ENCODE data around the gene WDR89. TPM values are rescaled to one million over a fixed set of nuclear protein-coding genes. Genes with fewer than 3 reads are reported as not detected.

WDR89 gene
- total and polyA plus RNA-seq, 9 of the 15 experiments (the other 6 are each of a cell fraction or from before 2014, with no cell fraction given): 9.3 to 25.6 (median 16.2) TPM

GRCh38 chr14:63642229-63642611 is 549 bp upstream of the WDR89 start:
- FAIRE-seq: no peak
- peak; percentile 79 for ATAC-seq
- Histone ChIP-seq H3K36me3 (ENCODE audit: control insufficient read depth, insufficient read depth, low read length) (peaks cover 9% of the 10 kb centered on the region), H2AFZ (ENCODE audit: low read depth, low read length) (peak overlapping the region; percentile 92), H3K9ac (ENCODE audit: insufficient read depth in 1 of 2, low read depth in 2 of 2, low read length in 2 of 2) (peak overlapping the region; percentile 5 to 93; a peak in 3 of 4 replicates), H3K9me1 (ENCODE audit: control insufficient read depth, insufficient read depth, low read length) (no peaks in the 10 kb centered on the region), H4K20me1 (replicated peaks; ENCODE audit: control insufficient read depth, insufficient read depth, low read length) (no peaks in the 10 kb centered on the region), H3K4me3 (peak overlapping the region; percentile 56), H3K27ac (ENCODE audit: extremely low read depth, low read depth, low read length) (peak overlapping the region; percentile 92), H3K27me3 (ENCODE audit: control insufficient read depth in 2 of 2, insufficient read depth in 2 of 2, low read length in 2 of 2) (no peaks in the 10 kb centered on the region), H3K79me2 (ENCODE audit: control insufficient read depth, insufficient read depth, low read length) (peaks cover 50% of the 10 kb centered on the region), H3K9me3 (replicated peaks; ENCODE audit: control insufficient read depth, insufficient read depth, low read depth, low read length) (no peaks in the 10 kb centered on the region), H3K4me1 (replicated peaks in 1 of 2; ENCODE audit: control insufficient read depth in 2 of 2, insufficient read depth in 2 of 2, low read length in 2 of 2) (peaks cover 0 to 7% of the 10 kb centered on the region in 2 experiments; a peak in 4 of 5 replicates), H3K4me2 (ENCODE audit: insufficient read depth, low read length) (peak overlapping the region; percentile 87)
- intact Hi-C loops (cut with micrococcal nuclease) (loop anchor here (2.0 kb wide), 1 partner anchor 85 kb away; no protein-coding TSS in a partner anchor), in situ Hi-C loops (cut with MboI) (no loop called here)
- ChIA-PET POLR2A (interaction anchor here (0.6 to 1.7 kb wide), 7 partner anchors 9 to 149 kb away, joined by 3 to 7 read pairs (median 4); no protein-coding TSS in a partner anchor), CTCF (ENCODE audit: low intra/inter-chr PET ratio) (no interaction called here)
- 0% methylated on average over 12 of the region's 12 CpGs for WGBS (ENCODE audit: insufficient coverage, low coverage, missing lambda C conversion rate)
- TSS peak; percentile 78 for BruUV-seq (replicated peaks)
- DNase-seq (ENCODE audit: extremely low read depth in 1 of 4, low spot score in 3 of 4): peak; percentile 71 to 90 (median 78)
- no peak for TF ChIP-seq MXD1 (CRISPR knock-in tag; IDR thresholded peaks at IDR 0.05; ENCODE audit: borderline replicate concordance, poor library complexity, severe bottlenecking)
- no peak for TF ChIP-seq HSF4 (CRISPR knock-in tag; IDR thresholded peaks at IDR 0.05; ENCODE audit: borderline replicate concordance)
- peak; percentile 92 for TF ChIP-seq ELF1 (tag; IDR thresholded peaks at IDR 0.05)
- TF ChIP-seq MBD2 (IDR thresholded peaks at IDR 0.05; ENCODE audit: borderline replicate concordance, low read depth): no peak; the same call in 1 of the 2 replicates
- peak; percentile 30 for TF ChIP-seq SP2 (IDR thresholded peaks at IDR 0.05; ENCODE audit: extremely low read depth, low read depth, low read length, poor library complexity, severe bottlenecking)
- no peak for TF ChIP-seq ZFP1 (CRISPR knock-in tag; IDR thresholded peaks at IDR 0.05)
- TF ChIP-seq SIX5 (IDR thresholded peaks at IDR 0.05; ENCODE audit: borderline replicate concordance in 1 of 2, insufficient read depth in 1 of 2, low read depth in 1 of 2, low read length in 2 of 2): peak; percentile 55 to 61
- peak; percentile 44 for TF ChIP-seq MEIS2 (IDR thresholded peaks at IDR 0.05; ENCODE audit: partially characterized antibody)
- peak; percentile 63 to 73; a peak in 3 of 4 replicates for TF ChIP-seq FOXK2 (conservative IDR thresholded peaks at IDR 0.05 in 1 of 2, IDR thresholded peaks at IDR 0.05 in 1 of 2; ENCODE audit: low read depth in 2 of 2)
- peak; percentile 90 for TF ChIP-seq ELF2 (CRISPR knock-in tag; IDR thresholded peaks at IDR 0.05)
- peak; percentile 4; the same call in 1 of the 2 replicates for TF ChIP-seq ZBTB5 (IDR thresholded peaks at IDR 0.05)
- 0 out of 2 replicates have a peak, but pooled peaks have one; percentile 22 for TF ChIP-seq SIN3B (IDR thresholded peaks at IDR 0.05; ENCODE audit: low read depth)
